Hypothalamus (tissue), 51 donors: ENCODE data around the gene MAD1L1.

Experiments
- DNase-seq, 51 donors: peaks; one replicate each; lab custom pipeline; 2025; lab: John Stamatoyannopoulos, UW

The MAD1L1 gene

DNA sequence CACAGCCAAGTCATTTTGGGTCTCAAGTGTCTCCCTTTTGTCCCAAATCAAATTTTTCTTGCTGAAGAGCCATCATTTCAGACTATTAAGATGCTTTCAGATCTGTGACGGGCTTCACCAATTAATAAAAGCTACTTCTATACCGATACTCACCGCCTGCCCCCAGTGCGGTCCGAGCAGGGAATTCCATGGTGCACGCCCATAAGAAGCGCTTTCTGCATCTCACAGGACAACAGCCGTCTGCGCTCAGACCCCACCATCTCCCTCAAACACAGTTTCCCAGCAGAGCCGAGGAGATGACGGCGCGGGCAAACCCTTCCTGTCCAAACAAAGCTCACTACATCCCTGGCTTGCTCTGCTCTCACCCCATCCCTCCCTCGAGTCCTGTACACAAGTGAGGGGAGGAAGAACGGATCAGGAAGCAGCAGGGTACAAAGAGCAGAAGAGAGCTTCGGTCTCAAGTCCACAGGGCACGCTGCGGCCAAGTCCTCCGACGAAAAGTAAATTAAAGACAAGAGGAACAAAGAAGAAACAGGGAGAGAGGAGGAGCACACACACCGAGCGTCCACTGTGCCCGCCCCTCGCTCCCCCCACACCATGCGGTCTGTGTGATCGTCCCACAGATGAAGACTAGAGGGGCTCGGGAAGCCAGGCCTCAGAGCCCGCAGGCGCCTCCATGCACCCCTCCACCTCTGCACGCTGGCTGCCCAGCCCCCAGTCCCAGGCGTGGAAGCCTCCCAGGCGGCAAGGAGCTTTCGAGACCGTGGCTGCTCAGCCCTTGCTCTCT, 121.9 kb downstream of the MAD1L1 start:
- no peak for DNase-seq

DNA sequence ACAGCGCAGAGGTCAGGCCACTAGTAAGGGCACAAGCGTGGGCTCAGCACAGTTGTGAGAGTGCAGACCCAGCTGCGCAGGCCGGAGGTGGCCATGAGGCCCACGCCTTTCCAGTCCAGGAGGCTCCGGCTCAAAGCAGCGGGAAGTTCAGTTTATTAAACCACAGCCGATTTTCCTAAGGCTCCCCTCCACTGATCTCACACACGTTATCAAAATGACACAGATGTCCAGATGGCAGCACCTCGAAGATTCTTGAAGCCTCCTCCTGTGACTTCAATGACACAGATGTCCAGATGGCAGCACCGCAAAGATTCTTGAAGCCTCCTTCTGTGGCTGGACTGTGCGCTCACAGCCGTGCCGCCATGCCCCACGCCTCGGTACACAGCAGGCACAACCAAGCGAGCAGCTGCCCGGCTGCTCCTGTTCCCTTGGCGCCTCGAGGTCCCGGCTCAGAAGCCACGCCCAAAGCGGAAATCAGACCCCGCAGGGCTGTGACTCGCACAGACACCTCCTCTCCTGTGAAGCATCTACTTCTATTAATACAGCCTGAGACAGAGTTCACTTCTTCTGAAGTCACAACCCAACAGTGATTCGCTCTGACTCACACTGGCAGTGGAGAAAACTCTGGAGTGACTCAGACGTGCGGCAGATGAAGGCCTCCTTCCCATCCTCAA, 122.7 kb downstream of the MAD1L1 start:
- DNase-seq = peak in 3 of 51 donors; percentile 9 to 48 (median 28)

DNA sequence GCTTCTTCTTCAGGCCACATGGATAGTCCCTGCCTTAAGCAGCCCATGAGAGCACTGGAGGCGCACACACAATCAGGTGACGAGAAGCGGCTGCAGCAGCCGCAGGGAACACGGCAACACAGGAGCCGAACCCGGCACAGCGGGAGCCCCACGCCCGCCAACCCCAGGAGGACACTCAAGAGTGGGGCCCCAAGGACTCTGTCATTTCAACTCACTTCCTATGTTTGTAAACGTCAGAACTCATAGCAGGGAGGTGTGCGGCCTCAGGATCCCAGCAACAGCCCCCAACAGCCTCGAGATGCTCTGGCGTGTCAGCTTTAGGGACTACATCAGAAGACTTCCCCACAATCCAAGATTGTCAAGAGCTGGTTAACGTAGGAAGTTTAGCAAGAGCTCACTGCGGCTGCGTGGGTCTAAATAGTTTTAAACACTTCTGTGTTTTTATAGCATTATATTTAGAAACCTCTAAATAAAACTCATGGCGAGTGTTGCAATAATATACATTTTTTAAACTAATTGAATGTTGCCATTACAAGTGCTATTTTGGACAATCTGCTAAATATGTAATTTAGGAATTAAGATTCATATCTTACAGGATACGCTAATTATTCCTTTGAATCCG, 123.4 kb downstream of the MAD1L1 start:
- peak in 2 of 51 donors; percentile 45 to 54 for DNase-seq

DNA sequence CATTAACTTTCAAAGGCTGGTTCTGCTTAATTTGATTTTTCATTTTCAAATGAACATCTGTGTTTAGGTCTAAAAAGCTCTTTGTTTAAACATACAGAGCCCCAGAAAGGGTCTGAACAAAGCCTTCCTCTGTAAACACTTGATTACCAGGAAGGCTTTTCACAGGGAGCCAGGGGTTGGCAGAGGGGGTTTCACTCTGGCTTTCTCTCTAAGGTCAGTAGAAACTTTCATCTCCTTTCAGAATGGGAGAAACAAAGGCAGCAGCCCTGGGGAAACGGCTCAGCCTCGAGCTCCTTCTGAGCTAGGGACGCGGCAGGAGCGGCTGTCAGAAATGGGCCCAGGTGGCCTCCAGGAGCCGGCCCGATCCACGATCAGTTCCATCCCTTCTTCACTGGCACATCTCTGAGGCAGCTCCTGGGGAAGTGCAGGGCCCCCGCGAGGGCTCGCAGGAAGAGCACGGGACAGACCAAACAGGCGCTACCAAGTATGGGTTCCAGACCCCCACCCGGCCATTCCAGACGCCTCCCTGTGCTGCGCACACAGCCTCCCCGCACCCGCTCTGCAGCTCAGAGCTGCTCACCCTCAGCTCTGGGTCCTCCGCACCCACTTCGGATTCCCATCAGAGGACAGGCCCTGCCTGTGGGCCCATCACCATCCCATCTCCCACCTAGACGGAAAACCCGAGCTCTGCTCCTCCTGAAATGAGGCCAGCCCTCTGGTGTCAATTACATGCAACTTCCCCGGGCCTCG, 124.1 kb downstream of the MAD1L1 start:
- DNase-seq = peak in 31 of 51 donors; percentile 11 to 83 (median 49)

DNA sequence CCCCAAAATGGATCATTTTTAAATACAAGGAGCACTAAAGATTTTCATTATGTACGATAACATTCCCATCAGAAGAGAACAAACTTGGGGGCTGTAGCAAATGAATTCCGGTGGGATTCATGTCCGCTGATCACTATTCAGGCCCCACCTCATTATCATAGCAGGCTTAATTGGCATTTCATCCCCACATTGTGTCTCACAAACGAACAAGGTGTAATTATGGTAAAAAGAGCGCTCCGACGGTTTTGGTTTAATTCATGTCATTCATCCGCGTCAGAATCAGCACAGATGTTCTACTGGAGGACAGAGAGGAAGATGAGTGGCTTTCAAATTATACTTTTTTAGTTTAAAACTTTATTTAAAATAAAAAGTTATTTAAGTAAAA, 124.7 kb downstream of the MAD1L1 start:
- DNase-seq = peak in 3 of 51 donors; percentile 8 to 66 (median 65)

DNA sequence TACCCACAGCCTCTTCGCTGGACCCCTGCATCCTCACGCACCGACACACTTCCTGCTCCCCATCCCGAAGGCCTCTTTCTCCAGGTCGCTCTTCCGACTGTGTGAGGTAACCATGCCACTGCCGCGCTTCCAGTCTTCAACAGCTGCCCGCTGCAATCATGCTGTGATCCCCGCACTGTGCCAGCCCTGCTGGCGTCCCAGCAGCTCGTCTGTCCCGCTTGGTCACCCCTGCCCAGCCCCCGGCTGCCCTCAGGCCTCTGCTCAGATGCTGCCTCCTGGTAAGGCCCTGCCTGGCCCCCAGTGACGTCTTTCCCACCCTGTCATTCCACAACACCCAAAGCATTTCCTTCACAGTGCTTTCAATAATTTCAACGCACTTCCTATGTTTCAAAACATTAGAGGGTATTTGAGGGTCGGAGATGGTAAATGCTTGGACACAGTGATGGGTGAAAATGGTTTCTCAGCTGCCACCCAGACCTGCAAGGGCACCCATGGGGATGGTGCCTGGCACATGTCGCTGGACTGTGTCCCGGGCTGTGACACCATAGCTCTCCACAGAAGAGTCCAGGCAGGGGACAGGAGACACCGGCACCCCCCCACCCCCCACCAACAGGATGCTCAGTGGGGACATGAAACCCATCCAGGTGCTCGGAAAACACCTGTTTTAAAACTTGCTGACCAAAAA, 125.2 kb downstream of the MAD1L1 start:
- DNase-seq = peak in 21 of 51 donors; percentile 21 to 74 (median 45)

DNA sequence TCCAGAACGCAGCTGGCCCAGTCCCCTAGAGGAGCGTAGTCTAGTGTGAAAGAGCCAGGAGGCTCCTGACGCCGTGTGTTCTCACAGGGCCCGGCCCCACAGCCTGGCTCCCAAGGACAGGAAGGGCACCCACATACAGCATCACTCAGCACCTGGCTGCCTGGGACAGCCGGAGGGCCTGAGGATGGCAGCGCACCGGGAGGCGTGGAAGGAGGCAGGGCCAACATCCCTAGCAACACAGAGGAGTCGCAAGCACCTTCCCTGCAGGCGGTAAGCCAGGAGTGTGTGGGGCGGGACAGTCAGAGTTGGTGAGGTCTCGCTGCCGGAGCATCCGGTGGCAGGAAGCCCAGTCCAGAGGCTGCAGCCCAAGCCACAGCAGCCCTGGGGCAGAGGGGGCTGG, 125.8 kb downstream of the MAD1L1 start:
- DNase-seq = peak in 18 of 51 donors; percentile 30 to 63 (median 46)

DNA sequence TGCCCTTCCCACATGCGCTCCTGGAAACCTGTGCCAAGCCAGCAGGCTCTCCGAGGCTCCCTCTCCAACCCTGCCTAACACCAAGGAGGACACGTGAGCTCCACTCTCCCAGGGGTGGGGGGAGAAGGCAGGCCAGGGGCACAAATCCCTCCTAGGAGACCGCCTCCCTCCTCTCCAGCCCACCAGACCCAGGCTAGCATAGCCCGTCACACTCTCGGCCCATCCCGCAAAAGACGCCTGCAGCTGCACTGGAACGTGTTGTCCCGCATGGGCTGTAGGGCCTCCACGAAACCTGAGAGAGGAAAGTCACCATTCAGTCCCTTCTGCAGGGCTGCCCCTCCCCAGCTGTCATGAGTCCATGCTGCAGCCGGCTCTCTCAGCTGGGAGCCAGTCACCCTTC, 126.3 kb downstream of the MAD1L1 start:
- peak in 7 of 51 donors; percentile 27 to 55 (median 36) for DNase-seq

DNA sequence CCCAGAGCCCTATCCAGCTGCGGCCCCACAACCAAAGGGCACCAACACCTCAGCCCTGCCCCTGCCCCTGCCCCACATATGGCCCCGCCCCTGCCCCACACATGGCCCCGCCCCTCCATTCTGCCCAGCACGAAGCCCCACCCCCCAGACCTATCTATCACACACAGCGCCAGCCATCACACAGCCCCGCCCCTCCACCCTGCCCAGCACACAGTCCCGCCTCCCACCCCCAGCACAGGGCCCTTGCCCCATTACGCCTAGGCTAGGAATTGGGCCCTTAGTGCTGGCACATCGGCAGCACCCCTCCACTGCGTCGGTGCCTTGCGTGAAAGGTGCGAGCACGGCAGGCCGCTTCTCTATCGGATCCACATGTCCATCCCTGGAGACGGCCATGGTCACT, 126.8 kb downstream of the MAD1L1 start:
- peak in 9 of 51 donors; percentile 14 to 59 (median 27) for DNase-seq

DNA sequence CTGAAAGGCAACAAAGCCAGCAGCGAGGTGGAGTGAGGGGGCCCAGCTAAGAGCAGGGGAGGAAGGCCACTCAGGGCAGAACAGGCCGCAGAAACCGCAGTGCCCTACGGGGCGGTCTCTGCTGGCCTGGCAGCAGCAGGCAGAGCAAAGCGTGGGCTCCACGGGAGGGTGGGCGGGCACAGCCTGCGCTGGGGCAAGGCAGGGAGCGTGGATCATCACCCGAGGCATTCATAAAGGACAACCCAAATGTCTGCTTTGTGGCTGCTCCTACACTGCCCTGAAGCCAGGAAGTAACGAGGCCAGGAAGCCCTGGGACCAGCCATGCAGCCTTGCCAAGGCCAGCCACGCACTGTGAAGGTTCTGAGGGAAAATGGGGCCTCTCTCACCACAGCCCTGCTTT, 127.5 kb downstream of the MAD1L1 start:
- DNase-seq = no peak

DNA sequence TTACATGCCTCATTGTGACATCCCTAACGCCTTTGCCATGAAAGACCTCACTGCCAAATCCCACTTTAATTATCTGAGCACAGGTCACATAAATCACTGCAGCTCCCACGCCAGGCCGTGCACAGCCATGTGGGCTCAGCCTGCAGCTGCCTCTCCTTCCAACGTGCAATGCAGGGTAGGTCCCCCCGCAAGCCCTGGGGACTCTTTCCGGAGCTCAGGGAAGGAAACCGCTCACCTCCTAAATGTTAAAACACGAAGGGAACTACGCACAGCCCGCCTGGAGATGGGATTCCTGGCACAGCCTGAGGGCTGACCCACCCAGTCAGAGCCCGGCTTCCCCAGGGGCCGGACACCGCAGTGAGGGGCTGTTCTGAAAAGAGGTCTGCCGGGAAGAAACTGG, 128.0 kb downstream of the MAD1L1 start:
- DNase-seq = no peak

DNA sequence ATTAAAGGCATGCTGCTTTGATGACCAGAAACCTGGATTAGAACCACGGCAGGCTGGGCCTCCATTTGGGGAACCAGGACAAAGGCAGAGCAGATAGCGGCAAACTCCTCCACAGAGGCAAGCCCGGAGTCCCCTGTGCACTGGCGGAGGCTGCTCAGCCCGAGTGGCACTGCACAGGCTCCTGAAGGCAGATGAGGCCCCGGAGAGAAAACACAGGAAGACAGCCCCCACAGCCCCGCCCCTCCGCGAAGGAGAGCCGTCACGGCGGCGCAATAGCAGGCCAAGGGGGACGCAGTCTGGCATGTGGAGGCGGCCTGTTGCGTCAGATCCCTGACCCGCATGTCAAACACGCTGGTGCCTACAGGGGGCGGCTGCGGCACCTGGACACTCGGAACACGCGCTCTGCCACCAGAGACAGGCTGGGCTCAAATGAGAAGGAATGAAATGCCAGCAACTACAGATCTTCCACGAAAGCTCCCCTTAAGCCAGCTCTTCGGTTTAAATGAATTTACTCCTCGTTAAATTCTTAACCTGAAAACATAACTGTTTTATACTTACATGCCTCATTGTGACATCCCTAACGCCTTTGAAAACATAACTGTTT, 128.5 kb downstream of the MAD1L1 start:
- DNase-seq = peak in 45 of 51 donors; percentile 17 to 85 (median 64)

DNA sequence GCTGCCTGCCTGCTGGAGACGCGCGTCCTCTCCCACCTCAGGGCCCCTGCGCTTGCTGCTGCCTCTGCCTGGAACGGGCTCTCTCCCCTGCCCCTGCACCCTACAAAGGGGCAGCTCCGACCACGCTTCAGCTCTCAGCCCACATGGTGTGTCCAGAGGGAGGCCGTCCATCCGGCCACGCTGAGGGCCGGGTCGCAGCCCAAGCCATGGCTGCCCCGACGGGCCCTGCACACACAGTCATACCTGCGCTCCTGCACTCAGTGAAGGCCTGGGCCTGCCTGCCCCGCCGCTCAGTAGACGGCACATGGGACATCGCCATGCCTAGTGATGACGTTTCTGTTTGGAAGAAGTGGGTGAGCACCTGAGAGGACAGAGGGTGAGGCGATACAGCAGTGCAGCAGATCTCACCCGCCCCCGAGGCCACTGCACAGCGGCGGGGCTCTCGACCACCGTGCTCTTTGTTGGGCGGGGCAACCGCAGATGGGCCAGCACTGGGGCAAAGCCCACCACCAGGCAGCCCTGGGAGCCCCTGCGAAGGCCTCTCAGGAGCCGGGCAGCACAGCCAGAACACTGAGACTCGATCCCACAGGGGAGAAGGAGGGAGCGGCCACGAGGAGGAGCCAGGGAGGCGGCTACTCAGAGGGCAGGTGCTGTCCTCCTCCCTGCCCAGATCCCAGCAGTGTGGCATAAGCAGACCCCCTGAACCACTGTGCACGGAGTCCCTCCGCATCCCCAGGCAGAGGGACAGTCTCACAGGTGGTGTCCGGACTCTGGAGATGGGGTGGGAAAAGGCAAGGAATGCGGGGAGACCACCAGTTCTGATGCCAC, 129.5 kb downstream of the MAD1L1 start:
- DNase-seq = no peak

DNA sequence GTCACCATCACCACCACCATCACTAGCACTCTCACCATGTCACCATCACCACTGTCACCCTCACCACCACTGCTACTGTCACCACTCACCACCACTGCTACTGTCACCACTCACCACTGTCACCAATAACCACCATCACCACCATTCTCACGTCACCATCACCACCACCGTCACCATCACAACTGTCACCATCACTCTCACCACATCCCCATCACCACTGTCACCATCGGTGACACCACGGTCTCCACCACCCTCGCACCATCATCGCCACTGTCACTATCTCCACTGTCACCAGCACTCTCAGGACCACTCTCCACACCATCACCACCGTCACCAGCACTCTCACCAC, 130.4 kb downstream of the MAD1L1 start:
- no peak for DNase-seq

DNA sequence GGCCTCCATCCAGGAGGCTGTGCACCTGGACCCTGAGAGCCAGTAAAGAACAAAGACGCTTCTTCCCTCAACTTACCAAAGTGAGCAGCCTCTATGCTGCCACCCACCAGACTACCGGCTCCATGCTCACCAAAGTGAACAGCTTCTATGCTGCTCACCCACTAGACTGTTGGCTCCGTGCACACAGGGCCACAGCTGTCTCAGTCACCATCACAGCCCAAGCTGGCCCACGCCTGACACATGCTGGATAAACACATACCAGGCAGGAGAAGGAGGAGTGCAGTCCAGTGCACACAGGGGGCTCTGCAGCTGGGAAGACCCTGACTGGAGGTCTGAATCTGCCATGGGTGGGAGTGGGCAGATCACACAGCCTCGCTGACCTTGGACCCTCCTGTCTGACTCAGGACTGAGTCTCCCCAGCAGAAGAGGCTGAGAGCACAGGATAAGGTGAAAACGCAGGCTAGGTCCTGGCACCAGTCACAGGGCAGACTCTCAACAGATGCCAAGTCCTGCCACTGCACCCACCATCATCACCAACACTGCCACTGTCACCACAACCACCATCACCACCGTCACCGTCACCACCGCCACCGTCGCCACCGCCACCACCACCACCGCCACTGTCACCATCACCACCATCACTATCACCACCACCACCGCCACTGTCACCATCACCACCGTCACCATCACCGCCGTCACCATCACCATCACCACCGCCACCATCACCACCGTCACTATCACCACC, 130.9 kb downstream of the MAD1L1 start:
- DNase-seq = peak in 7 of 51 donors; percentile 12 to 46 (median 32)

DNA sequence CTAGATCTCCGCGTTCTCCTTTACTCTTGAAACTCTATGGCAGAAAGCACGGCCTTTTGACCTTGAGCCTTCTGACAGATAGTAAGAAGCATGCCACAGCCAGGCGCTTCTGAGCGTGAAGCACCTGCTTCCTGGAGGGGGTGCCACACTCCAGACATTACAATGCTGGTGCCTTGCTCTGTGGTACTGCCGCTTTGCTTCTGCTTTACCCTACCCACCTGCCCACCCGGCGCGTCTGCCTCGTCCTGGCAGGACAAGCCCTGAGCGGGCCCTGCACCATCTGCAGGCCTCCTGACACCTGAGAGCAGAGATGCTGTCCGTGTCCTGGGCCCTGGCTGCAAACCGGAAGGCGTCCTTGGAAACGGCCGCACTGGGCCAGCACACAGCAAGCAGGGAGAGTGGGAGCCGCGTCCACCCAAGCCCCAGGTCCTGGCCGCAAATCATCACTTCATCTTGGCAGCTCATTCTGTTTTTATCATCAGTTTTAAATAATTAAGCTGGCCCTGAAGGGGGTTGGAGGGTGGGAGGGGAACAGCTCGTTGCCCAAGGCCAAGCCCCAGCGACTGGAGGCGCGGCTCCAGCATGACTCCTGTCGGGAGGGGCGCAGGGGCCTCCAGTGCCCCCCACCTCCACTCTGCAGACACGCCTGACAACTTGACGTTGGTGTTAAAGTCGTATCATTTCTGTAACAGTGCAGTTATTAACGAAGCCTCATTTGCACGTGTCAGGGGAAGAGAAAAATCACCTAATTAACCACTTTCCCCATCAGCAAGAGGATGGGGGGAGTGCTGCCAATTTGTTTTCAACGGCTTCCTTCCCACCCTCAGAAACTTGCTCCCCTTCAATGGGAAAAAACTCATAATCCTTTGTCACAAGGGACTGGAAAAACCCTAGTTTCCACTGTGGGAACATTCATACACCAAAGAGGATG, 132.2 kb downstream of the MAD1L1 start:
- peak in 1 of 51 donors; percentile 10 for DNase-seq
